ENCODE results near the gene CYB5R4.

- TF ChIP-seq EZH2 (IDR thresholded peaks at IDR 0.05; ENCODE audit: low read depth, low read length, severe bottlenecking), result no peak
- no peak for TF ChIP-seq ZNF274 (IDR thresholded peaks at IDR 0.05; ENCODE audit: borderline replicate concordance, extremely low read depth, low read length)
- TF ChIP-seq EP300 (IDR thresholded peaks at IDR 0.05; ENCODE audit: borderline replicate concordance in 1 of 2, low read depth in 2 of 2, low read length in 2 of 2), result no peak
- no peak for TF ChIP-seq SIRT6 (IDR thresholded peaks at IDR 0.05; ENCODE audit: low read length)
- TF ChIP-seq SUZ12 (IDR thresholded peaks at IDR 0.05; ENCODE audit: low read length), result no peak
- TF ChIP-seq BRCA1 (IDR thresholded peaks at IDR 0.05; ENCODE audit: low read depth, low read length), result no peak
- TF ChIP-seq CHD1 (IDR thresholded peaks at IDR 0.05; ENCODE audit: low read depth, low read length), result no peak
- no peak for TF ChIP-seq YY1 (IDR thresholded peaks at IDR 0.05; ENCODE audit: low read depth, low read length)
- no peak for TF ChIP-seq MAFK (IDR thresholded peaks at IDR 0.05; ENCODE audit: low read depth, low read length)
- TF ChIP-seq, protein P1, sequence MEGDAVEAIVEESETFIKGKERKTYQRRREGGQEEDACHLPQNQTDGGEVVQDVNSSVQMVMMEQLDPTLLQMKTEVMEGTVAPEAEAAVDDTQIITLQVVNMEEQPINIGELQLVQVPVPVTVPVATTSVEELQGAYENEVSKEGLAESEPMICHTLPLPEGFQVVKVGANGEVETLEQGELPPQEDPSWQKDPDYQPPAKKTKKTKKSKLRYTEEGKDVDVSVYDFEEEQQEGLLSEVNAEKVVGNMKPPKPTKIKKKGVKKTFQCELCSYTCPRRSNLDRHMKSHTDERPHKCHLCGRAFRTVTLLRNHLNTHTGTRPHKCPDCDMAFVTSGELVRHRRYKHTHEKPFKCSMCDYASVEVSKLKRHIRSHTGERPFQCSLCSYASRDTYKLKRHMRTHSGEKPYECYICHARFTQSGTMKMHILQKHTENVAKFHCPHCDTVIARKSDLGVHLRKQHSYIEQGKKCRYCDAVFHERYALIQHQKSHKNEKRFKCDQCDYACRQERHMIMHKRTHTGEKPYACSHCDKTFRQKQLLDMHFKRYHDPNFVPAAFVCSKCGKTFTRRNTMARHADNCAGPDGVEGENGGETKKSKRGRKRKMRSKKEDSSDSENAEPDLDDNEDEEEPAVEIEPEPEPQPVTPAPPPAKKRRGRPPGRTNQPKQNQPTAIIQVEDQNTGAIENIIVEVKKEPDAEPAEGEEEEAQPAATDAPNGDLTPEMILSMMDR (IDR thresholded peaks at IDR 0.05; ENCODE audit: control extremely low read depth in 1 of 3, insufficient read depth in 1 of 3, low read depth in 1 of 3, low read length in 3 of 3), result no peak
- TF ChIP-seq HDAC6 (IDR thresholded peaks at IDR 0.05; ENCODE audit: low read depth, low read length), result no peak
- no peak for TF ChIP-seq TEAD4 (IDR thresholded peaks at IDR 0.05; ENCODE audit: low read depth, low read length)
These were observed 101.2 kb downstream of the CYB5R4 start for GRCh38 chr6:83960664-83961063.
